ENCODE results near the gene RAB2B.

The RAB2B gene

GRCh38 chr14:21476925-21477681 is at the start of gene RAB2B, which contains the start of gene TOX4:
RAB2B (minus strand) TSS chr14:21476959; CDS start chr14:21476872, 87 bp downstream.
TOX4 (plus strand) TSS chr14:21477195; CDS start chr14:21477279, 84 bp downstream.
- H3K4me1 Mint-ChIP-seq, result peaks cover 53% of the 10 kb centered on the region
- peak within 1 kb of the TSS; percentile 100 for H3K4me3 Mint-ChIP-seq
- peaks cover 16% of the 10 kb centered on the region for H3K36me3 Mint-ChIP-seq

GRCh38 chr14:21525962-21526671 is 49.4 kb upstream of the RAB2B start, which contains the start of gene SALL2:
SALL2 (minus strand) TSS chr14:21526346; CDS start chr14:21526127, 219 bp downstream.
- Mint-ChIP-seq H3K36me3 (no peaks in the 10 kb centered on the region), H3K27me3 (no peaks in the 10 kb centered on the region), H3K4me1 (peaks cover 22% of the 10 kb centered on the region), H3K4me3 (peak within 1 kb of the TSS; percentile 83), H3K9me3 (no peaks in the 10 kb centered on the region), H3K27ac (peak within 1 kb of the TSS; percentile 48)

More at GRCh38 chr14:21476925-21477681, at the start of gene RAB2B, which contains the start of gene TOX4:
- H3K9me3 Mint-ChIP-seq, result no peaks in the 10 kb centered on the region
- peak within 1 kb of the TSS; percentile 100 for H3K27ac Mint-ChIP-seq
- no peaks in the 10 kb centered on the region for H3K27me3 Mint-ChIP-seq

- Mint-ChIP-seq H3K4me3 (peak overlapping the region; percentile 83), H3K36me3 (no peaks in the 10 kb centered on the region), H3K27ac (peak overlapping the region; percentile 48), H3K4me1 (peaks cover 22% of the 10 kb centered on the region), H3K27me3 (no peaks in the 10 kb centered on the region), H3K9me3 (no peaks in the 10 kb centered on the region)
Observed at GRCh38 chr14:21525571-21525961, 48.8 kb upstream of the RAB2B start.

GRCh38 chr14:21524575-21525490 is 48.1 kb upstream of the RAB2B start:
- H3K36me3 Mint-ChIP-seq, result no peaks in the 10 kb centered on the region
- no peak overlapping the region for H3K27ac Mint-ChIP-seq
- no peaks in the 10 kb centered on the region for H3K9me3 Mint-ChIP-seq
- H3K4me1 Mint-ChIP-seq, result peaks cover 22% of the 10 kb centered on the region
- H3K27me3 Mint-ChIP-seq, result no peaks in the 10 kb centered on the region
- H3K4me3 Mint-ChIP-seq, result peak overlapping the region; percentile 83

- H3K36me3 Mint-ChIP-seq, result no peaks in the 10 kb centered on the region
- peaks cover 22% of the 10 kb centered on the region for H3K4me1 Mint-ChIP-seq
- H3K27ac Mint-ChIP-seq, result no peak overlapping the region
- no peaks in the 10 kb centered on the region for H3K9me3 Mint-ChIP-seq
- H3K27me3 Mint-ChIP-seq, result no peaks in the 10 kb centered on the region
- no peak overlapping the region for H3K4me3 Mint-ChIP-seq
Observed at GRCh38 chr14:21523203-21523602, 46.4 kb upstream of the RAB2B start.

- no peak overlapping the region for H3K4me3 Mint-ChIP-seq
- H3K4me1 Mint-ChIP-seq, result peaks cover 12% of the 10 kb centered on the region
- no peaks in the 10 kb centered on the region for H3K9me3 Mint-ChIP-seq
- no peaks in the 10 kb centered on the region for H3K36me3 Mint-ChIP-seq
- H3K27ac Mint-ChIP-seq, result no peak overlapping the region
- H3K27me3 Mint-ChIP-seq, result no peaks in the 10 kb centered on the region
Observed at GRCh38 chr14:21521501-21521900, 44.7 kb upstream of the RAB2B start.

- no peaks in the 10 kb centered on the region for H3K36me3 Mint-ChIP-seq
- H3K27ac Mint-ChIP-seq, result no peak overlapping the region
- H3K4me1 Mint-ChIP-seq, result peaks cover 9% of the 10 kb centered on the region
- H3K9me3 Mint-ChIP-seq, result no peaks in the 10 kb centered on the region
- H3K27me3 Mint-ChIP-seq, result no peaks in the 10 kb centered on the region
- H3K4me3 Mint-ChIP-seq, result no peak overlapping the region
Observed at GRCh38 chr14:21520767-21521166, 44.0 kb upstream of the RAB2B start.

- Mint-ChIP-seq H3K27ac (no peak overlapping the region), H3K4me3 (no peak overlapping the region), H3K36me3 (no peaks in the 10 kb centered on the region), H3K9me3 (no peaks in the 10 kb centered on the region), H3K4me1 (peaks cover 4% of the 10 kb centered on the region), H3K27me3 (no peaks in the 10 kb centered on the region)
Observed at GRCh38 chr14:21518725-21519124, 42.0 kb upstream of the RAB2B start.

- H3K4me1 Mint-ChIP-seq, result peaks cover 18% of the 10 kb centered on the region
- H3K36me3 Mint-ChIP-seq, result peaks cover 8% of the 10 kb centered on the region
Observed at GRCh38 chr14:21514341-21514740, 37.6 kb upstream of the RAB2B start.

GRCh38 chr14:21510735-21511657 is 34.2 kb upstream of the RAB2B start, which contains the start of gene METTL3:
METTL3 (minus strand) TSS chr14:21511340; CDS start chr14:21511223, 117 bp downstream.
- Mint-ChIP-seq H3K4me3 (peak within 1 kb of the TSS; percentile 94), H3K27me3 (no peaks in the 10 kb centered on the region)

More at GRCh38 chr14:21514341-21514740, 37.6 kb upstream of the RAB2B start:
- Mint-ChIP-seq H3K27ac (no peak overlapping the region), H3K9me3 (no peaks in the 10 kb centered on the region), H3K27me3 (no peaks in the 10 kb centered on the region), H3K4me3 (no peak overlapping the region)

GRCh38 chr14:21509432-21510143 is 32.8 kb upstream of the RAB2B start:
- H3K4me1 Mint-ChIP-seq, result peaks cover 50% of the 10 kb centered on the region
- H3K9me3 Mint-ChIP-seq, result no peaks in the 10 kb centered on the region
- H3K27me3 Mint-ChIP-seq, result no peaks in the 10 kb centered on the region
- peaks cover 13% of the 10 kb centered on the region for H3K36me3 Mint-ChIP-seq
- peak overlapping the region; percentile 94 for H3K4me3 Mint-ChIP-seq
- H3K27ac Mint-ChIP-seq, result peak overlapping the region; percentile 97

More at GRCh38 chr14:21510735-21511657, 34.2 kb upstream of the RAB2B start, which contains the start of gene METTL3:
- Mint-ChIP-seq H3K36me3 (peaks cover 13% of the 10 kb centered on the region), H3K27ac (peak within 1 kb of the TSS; percentile 97), H3K9me3 (no peaks in the 10 kb centered on the region), H3K4me1 (peaks cover 39% of the 10 kb centered on the region)

- H3K36me3 Mint-ChIP-seq, result peaks cover 13% of the 10 kb centered on the region
- H3K27ac Mint-ChIP-seq, result no peak overlapping the region
Observed at GRCh38 chr14:21506557-21506956, 29.8 kb upstream of the RAB2B start.

GRCh38 chr14:21505012-21505553 is 28.3 kb upstream of the RAB2B start:
- H3K27me3 Mint-ChIP-seq, result no peaks in the 10 kb centered on the region
- peaks cover 16% of the 10 kb centered on the region for H3K36me3 Mint-ChIP-seq
- peak overlapping the region; percentile 91 for H3K27ac Mint-ChIP-seq
- H3K9me3 Mint-ChIP-seq, result no peaks in the 10 kb centered on the region
- peak overlapping the region; percentile 74 for H3K4me3 Mint-ChIP-seq
- peaks cover 52% of the 10 kb centered on the region for H3K4me1 Mint-ChIP-seq

More at GRCh38 chr14:21506557-21506956, 29.8 kb upstream of the RAB2B start:
- no peak overlapping the region for H3K4me3 Mint-ChIP-seq
- no peaks in the 10 kb centered on the region for H3K27me3 Mint-ChIP-seq
- peaks cover 51% of the 10 kb centered on the region for H3K4me1 Mint-ChIP-seq
- no peaks in the 10 kb centered on the region for H3K9me3 Mint-ChIP-seq
